Muscle layer of colon (tissue), 2 donors: ENCODE results near the gene NOTUM.

ENCODE experiments used
- H3K27ac ChIP-seq: one replicate; pipeline ENCODE4 v1.7.0; 2013; ENCODE audit warnings: low read depth, mild to moderate bottlenecking, low read length, moderate library complexity
- H3K27me3 ChIP-seq, 2 donors: one replicate each; pipeline ENCODE4 v1.7.0; 2013; ENCODE audit warnings: low read length in 2 of 2, mild to moderate bottlenecking in 2 of 2; ENCODE audit not compliant: insufficient read depth in 2 of 2, control insufficient read depth in 1 of 2
- H3K36me3 ChIP-seq: one replicate; pipeline ENCODE4 v1.7.0; 2013; ENCODE audit warnings: mild to moderate bottlenecking, low read length; ENCODE audit not compliant: insufficient read depth
- H3K4me1 ChIP-seq: one replicate; pipeline ENCODE4 v1.7.0; 2013; ENCODE audit warnings: mild to moderate bottlenecking, low read length; ENCODE audit not compliant: insufficient read depth
- H3K4me3 ChIP-seq, 2 donors: one replicate each; pipeline ENCODE4 v1.7.0; 2013; ENCODE audit warnings: low read length in 2 of 2, low read depth in 1 of 2, mild to moderate bottlenecking in 1 of 2, moderate library complexity in 1 of 2
- H3K9ac ChIP-seq: one replicate; pipeline ENCODE4 v1.7.0; 2013; ENCODE audit warnings: low read length
- H3K9me3 ChIP-seq: one replicate; pipeline ENCODE4 v1.7.0; 2013; ENCODE audit warnings: mild to moderate bottlenecking, low read length
- donor health status: abdominal sarcoma.
- donor health status: Adenocarcinoma of cecum.

NOTUM gene

DNA sequence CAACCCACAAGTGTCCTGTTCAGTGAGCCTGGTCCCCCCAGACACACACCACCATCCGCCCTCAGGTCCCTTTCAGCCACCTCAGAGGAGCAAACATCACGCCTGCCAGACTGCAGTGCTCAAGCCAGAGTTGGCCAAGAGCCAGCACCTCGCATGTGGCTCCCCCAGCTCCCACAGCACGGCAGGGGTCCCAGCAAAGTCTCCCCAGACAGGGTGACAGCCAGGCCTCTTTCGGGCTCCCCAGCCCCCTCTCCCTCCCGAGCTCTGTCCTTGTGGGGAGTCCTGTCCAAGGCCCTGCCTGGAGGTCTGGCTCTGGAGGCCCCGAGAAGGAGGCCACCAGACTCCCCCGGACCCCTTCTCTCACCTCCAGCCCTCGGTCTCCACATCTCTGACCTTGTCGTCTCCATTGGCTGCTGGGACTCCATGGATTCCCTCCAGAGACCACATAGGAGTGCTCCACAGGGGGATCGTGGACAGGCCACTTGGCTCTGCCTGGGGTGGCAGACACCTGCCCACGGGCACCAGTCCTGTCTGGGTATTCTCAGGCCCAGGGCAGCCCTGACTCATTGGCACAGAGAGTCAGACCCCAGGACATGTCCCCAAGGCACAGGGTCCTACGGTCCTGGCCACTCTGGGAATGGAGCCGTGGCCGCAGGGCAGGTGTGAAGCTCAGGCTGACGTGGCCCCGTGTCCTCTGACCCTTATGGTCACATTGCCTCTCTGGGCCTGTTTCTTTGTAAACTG lies 12.2 kb downstream of the NOTUM start:
- Histone ChIP-seq H3K9ac (no peak overlapping the region), H3K27ac (no peak overlapping the region), H3K36me3 (no peaks in the 10 kb centered on the region), H3K27me3 (peaks cover 0 to 6% of the 10 kb centered on the region in 2 donors), H3K4me1 (no peaks in the 10 kb centered on the region), H3K9me3 (no peaks in the 10 kb centered on the region), H3K4me3 (no peak overlapping the region)

- no peaks in the 10 kb centered on the region for H3K4me1 ChIP-seq
- H3K9ac ChIP-seq = no peak within 1 kb of the TSS
- no peak within 1 kb of the TSS for H3K4me3 ChIP-seq
- H3K9me3 ChIP-seq = no peaks in the 10 kb centered on the region
- no peak within 1 kb of the TSS for H3K27ac ChIP-seq
- H3K27me3 ChIP-seq = peaks cover 0 to 3% of the 10 kb centered on the region in 2 donors
- no peaks in the 10 kb centered on the region for H3K36me3 ChIP-seq
Observed at GRCh38 chr17:81947189-81947588, 13.8 kb downstream of the NOTUM start, which contains the start of gene MYADML2. Gene MYADML2, minus strand, starts transcription at chr17:81947233. Its CDS starts 5,492 bp downstream, at chr17:81941741.

DNA sequence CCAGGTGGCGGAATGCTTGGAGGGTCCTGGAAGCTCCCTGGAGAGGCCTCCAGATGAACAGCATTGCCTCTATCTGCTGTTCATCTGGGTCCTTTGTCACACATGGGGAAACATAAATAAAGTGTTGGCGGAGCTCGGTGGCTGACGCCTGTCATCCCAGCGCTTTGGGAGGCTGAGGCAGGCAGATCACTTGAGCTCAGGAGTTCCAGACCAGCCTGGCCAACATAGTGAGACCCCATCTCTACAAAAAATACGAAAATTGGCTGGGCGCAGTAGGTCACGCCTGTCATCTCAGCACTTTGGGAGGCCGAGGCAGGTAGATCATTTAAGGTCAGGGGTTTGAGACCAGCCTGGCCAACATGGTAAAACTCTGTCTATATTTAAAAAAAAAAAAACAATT lies 16.1 kb downstream of the NOTUM start:
- H3K4me1 ChIP-seq = no peaks in the 10 kb centered on the region
- H3K27me3 ChIP-seq = peaks cover 0 to 24% of the 10 kb centered on the region in 2 donors
- H3K36me3 ChIP-seq = no peaks in the 10 kb centered on the region
- no peak overlapping the region for H3K9ac ChIP-seq
- H3K27ac ChIP-seq = no peak overlapping the region
- no peak overlapping the region for H3K4me3 ChIP-seq
- H3K9me3 ChIP-seq = no peaks in the 10 kb centered on the region

GRCh38 chr17:81942167-81942553 lies 18.8 kb downstream of the NOTUM start:
- Histone ChIP-seq H3K27ac (no peak overlapping the region), H3K27me3 (peaks cover 0 to 26% of the 10 kb centered on the region in 2 donors), H3K4me1 (no peaks in the 10 kb centered on the region), H3K9me3 (no peaks in the 10 kb centered on the region), H3K9ac (no peak overlapping the region), H3K4me3 (no peak overlapping the region), H3K36me3 (no peaks in the 10 kb centered on the region)

- Histone ChIP-seq H3K27ac (no peak overlapping the region), H3K4me1 (peaks cover 4% of the 10 kb centered on the region), H3K4me3 (no peak overlapping the region), H3K36me3 (no peaks in the 10 kb centered on the region), H3K27me3 (peaks cover 0 to 29% of the 10 kb centered on the region in 2 donors), H3K9me3 (no peaks in the 10 kb centered on the region), H3K9ac (no peak overlapping the region)
Observed at GRCh38 chr17:81941484-81942166, 19.4 kb downstream of the NOTUM start.

GRCh38 chr17:81940538-81941483 lies 20.2 kb downstream of the NOTUM start:
- Histone ChIP-seq H3K9ac (no peak overlapping the region), H3K4me1 (peaks cover 6% of the 10 kb centered on the region), H3K9me3 (no peaks in the 10 kb centered on the region), H3K27me3 (peaks cover 0 to 32% of the 10 kb centered on the region in 2 donors), H3K36me3 (no peaks in the 10 kb centered on the region), H3K4me3 (no peak overlapping the region), H3K27ac (no peak overlapping the region)

DNA sequence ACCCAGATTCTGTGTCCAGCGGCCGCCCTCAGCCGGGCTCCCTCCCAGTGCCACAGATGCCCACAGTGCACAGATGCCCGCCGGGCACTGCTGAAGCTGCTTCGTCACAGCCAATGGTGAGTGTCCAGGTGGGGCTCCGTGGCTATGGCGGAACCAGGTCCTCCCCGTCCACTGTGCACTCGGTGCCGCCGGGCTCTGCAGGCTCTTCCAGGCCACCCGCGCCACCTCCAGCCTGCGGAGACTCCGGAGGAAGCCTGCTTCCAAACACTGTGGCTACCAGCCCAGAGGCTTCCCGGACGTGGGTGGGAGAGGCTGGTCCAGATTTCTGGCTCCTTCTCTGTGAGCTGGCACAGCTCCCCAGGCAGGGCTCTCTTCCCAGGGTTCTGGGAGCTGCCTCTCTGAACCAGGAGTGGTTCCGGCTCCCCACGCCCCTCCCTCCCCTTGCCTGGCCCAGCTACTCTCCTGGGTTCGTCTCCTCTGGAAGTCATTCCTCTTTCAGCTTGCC lies 21.1 kb downstream of the NOTUM start:
- Histone ChIP-seq H3K9me3 (no peaks in the 10 kb centered on the region), H3K27ac (no peak overlapping the region), H3K27me3 (peaks cover 0 to 32% of the 10 kb centered on the region in 2 donors), H3K9ac (no peak overlapping the region), H3K4me1 (peaks cover 6% of the 10 kb centered on the region), H3K36me3 (no peaks in the 10 kb centered on the region), H3K4me3 (no peak overlapping the region)

GRCh38 chr17:81939218-81939617 lies 21.8 kb downstream of the NOTUM start:
- H3K36me3 ChIP-seq = no peaks in the 10 kb centered on the region
- H3K9me3 ChIP-seq = no peaks in the 10 kb centered on the region
- H3K9ac ChIP-seq = no peak overlapping the region
- H3K4me3 ChIP-seq = no peak overlapping the region
- no peak overlapping the region for H3K27ac ChIP-seq
- H3K27me3 ChIP-seq = peaks cover 0 to 32% of the 10 kb centered on the region in 2 donors
- peaks cover 6% of the 10 kb centered on the region for H3K4me1 ChIP-seq

DNA sequence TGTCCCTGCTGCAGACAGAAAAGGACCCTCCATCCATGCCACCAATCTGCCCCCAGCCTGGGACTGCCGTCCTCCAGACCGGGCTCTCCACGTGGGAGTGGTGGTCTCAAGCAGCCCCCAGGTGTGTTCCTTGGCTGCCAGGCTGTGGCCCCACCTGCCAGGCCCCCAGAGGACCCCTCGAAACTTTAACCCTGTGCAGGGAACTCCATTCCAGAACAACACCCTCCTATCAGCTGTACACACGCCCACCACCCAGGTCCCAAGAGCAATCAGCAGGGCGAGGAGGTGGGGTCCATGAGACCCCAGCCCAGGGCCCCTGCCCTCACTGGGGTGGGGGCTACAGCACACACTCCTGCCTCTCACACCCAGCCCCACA lies 25.3 kb downstream of the NOTUM start:
- H3K4me3 ChIP-seq = no peak overlapping the region
- H3K27ac ChIP-seq = no peak overlapping the region
- H3K36me3 ChIP-seq = no peaks in the 10 kb centered on the region
- H3K9ac ChIP-seq = no peak overlapping the region
- peaks cover 0 to 15% of the 10 kb centered on the region in 2 donors for H3K27me3 ChIP-seq
- no peaks in the 10 kb centered on the region for H3K9me3 ChIP-seq
- peaks cover 6% of the 10 kb centered on the region for H3K4me1 ChIP-seq

DNA sequence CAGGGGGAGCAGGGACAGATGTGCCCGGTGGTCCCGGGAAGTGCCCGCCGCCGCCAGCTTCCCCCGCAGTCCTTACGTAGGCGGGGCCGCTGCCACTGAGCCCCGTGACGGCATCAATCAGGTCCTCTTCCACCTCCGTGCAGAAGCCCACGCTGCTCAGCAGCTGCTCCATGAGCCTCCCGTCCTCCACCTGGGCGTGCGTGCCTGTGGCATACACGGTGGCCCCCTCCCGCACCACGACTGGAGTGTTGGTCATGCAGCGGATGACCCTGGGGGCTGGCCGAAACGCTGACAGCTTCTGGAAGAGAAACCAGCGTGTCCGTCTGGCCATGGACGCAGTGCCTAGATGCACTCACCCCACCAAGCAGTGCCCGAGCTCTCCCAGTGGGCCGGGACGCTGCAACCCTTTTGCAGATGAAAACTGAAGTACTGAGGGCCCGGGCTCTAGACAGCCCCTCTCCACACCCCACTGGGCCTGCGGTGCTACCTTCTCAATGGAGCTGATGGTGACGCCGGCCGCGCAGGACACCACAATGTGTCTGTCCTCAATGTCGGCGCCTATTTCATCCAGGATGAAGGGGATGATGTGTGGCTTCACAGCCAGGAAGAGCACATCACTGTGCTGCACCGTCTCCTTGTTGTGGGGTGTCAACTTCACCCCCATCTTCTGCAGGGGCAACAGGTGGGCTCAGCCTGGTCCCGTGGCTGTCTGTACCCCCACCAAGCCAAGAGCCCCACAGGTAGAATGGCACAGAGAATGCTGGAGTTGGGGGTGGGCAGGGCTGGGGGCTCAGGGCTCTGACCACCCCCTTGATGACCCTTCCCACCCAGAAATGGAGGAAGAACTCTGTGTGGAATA lies 25.9 kb downstream of the NOTUM start:
- Histone ChIP-seq H3K9me3 (no peaks in the 10 kb centered on the region), H3K4me1 (peaks cover 6% of the 10 kb centered on the region), H3K9ac (no peak overlapping the region), H3K27ac (no peak overlapping the region), H3K27me3 (peaks cover 0 to 11% of the 10 kb centered on the region in 2 donors), H3K36me3 (no peaks in the 10 kb centered on the region), H3K4me3 (no peak overlapping the region)
